ENCODE data around the gene ACP7.
A peak's percentile ranks its signal among the peaks of the same experiment; 100 is the strongest.
"Not testable (repeated sequence)": the region's sequence is repeated elsewhere in the genome, so short reads cannot be mapped to it uniquely, and the experiment has no call there.

ACP7 gene

GRCh38 chr19:39110263-39110967 is 26.2 kb downstream of the ACP7 start:
- DNase-seq: peak; percentile 78

- DNase-seq: no peak
Observed at GRCh38 chr19:39111593-39112199, 27.5 kb downstream of the ACP7 start.

- DNase-seq: no peak
Observed at GRCh38 chr19:39112338-39112890, 28.2 kb downstream of the ACP7 start.

GRCh38 chr19:39113199-39113598 is 29.0 kb downstream of the ACP7 start:
- DNase-seq: no peak

GRCh38 chr19:39115105-39115847 is 31.1 kb downstream of the ACP7 start:
- DNase-seq: no peak

DNA sequence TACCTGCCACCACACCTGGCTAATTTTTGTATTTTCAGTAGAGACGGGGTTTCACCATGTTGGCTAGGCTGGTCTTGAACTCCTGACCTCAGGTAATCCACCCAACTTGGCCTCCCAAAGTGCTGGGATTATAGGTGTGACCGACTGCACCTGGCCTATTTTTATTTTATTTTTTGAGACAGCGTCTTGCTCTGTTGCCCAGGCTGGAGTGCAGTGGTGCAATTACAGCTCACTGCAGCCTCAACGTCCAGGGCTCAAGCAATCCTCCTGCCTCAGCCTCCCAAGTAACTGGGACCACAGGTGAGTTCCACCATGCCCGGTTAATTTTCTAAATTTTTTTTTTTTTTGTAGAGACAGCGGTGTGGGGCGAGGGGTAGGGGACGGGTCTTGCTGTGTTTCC is 32.9 kb downstream of the ACP7 start:
- not testable (repeated sequence) for DNase-seq

GRCh38 chr19:39119830-39120229 is 35.7 kb downstream of the ACP7 start:
- DNase-seq: no peak

DNA sequence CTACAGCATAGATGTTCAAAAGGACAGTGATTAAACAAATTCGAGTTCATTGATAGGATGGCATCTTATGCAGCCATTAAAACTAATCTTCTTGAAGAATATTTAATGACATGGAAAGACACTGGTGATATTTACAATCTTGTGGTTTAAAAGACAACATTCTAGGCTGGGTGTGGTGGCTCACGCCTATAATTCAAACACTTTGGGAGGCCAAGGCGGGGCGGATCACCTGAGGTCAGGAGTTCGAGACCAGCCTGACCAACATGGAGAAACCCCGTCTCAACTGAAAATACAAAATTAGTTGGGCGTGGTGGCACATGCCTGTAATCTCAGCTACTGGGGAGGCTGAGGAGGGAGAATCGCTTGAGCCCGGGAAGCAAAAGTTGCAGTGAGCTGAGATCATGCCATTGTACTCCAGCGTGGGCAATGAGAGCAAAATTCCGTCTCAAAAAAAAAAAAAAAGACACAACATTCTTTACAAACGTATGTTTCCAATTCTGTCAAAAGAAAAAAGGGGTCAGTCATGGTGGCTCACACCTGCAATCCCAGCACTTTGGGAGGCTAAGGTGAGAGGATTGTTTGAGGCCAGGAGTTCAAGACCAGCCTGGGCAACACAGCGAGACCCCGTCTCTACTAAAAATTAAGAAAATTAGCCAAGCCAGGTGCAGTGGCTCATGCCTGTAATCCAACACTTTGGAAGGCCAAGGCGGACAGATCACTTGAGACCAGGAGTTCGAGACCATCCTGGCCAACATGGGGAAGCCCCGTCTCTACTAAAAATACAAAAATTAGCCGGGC is 39.0 kb downstream of the ACP7 start:
- DNase-seq: no peak

DNA sequence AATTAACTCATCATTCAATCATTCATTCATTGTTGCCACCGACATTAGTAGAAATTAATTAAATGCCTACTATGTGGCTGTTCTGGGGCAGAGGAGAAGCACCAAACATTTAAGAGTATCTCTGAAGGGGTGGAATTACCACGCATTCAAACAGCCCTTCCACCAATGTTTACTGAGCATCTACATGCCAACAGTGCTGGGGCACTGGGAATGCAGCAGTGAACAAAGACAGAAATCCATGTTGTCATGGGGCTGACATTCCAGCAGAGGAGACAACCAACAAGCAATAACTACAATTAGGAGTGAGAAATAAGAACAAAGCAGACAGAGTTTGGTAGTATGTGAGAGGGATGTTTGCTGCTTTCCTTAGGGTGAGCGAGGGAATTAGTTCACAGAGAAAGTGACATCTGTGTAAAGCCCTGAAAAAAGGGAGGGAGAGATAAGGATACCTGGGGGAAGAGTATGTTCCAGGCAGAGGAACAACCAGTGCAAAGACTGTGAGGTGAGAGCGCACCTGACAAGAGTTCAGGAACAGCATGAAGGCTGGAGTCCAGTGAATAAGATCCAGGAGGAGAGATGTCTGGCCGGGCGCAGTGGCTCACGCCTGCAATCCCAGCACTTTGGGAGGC is 40.1 kb downstream of the ACP7 start:
- no peak for DNase-seq

- no peak for DNase-seq
Observed at GRCh38 chr19:39125199-39125553, 41.0 kb downstream of the ACP7 start.

- peak; percentile 98 for DNase-seq
Observed at GRCh38 chr19:39125554-39126311, 41.6 kb downstream of the ACP7 start, which contains the start of gene PAK4. TSS of gene PAK4 (plus strand) at chr19:39125786. CDS start at chr19:39169554, 43,768 bp downstream.

DNA sequence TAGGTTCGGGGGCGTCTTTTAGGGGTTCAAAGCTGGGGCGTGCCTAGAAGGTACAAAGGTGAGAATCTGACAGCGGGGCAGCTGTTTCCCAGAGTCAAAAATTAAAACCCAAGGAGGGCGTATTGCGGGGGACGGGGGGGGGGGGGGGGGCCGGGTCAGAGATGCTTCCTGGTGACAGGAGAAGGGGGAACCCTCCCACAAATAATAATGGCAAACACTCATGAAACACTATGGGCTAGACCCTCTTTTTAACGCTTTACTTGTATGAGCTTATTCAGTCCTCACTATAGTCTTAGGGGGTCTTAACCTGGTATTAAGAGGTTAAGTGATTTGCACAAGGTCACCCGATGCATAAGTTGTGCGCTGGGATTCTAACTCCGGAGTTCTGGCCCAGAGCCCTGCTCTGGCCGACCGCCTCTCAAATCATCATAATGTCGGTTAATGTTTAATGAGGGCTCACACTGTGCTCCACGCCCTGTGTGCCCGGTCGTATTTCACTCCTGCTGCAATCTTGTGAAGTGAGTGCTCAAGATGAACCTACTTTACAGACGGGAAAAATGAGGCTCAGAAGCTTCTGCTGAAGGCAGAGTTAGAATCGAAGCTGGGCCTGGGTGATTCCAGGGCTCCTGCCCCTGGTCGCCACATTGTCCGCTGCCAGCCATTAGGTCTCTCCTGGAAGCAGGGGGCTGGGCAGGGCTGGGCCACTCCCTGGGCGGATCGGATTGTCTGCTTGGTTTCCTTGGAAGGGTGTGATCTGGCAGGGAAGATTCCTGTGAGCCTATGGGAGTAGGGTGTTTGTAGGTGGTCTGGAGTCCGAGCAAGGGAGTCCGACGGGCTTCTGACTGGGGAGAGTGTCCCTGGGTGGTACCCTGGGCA is 42.4 kb downstream of the ACP7 start:
- no peak for DNase-seq

DNA sequence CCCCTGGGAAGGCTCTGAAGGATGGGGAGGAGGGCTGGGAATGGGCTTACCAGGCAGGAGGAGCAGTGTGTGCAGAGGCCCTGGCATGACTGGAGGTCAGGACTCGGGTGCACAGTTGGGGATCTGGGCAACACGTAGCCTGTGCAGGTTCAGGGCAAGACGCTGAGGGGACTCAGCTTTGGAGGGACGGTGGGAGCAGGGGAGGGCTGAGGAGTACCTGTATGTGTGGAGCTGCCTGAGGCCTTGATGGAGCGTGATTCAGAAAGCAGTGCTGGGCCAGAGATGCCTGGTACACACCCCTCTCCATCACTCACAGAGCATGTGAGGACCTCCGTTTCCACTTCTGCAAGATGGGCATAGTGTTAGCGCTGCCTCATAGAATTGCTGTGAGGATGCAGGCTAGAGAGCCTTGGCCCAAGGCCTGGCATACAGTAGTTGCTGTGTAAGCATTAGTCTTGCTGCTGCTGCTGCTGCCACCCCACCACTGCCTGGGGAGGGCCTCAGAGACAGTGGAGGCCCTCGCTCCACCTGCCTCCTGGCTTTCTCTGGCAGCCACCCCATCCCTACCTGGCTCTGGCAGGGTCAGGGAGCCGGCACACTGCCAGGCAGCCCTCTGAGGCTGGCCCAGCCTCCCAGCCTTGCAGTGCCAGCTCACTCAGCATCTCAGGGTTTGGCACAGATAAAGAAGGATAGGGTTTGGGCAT is 43.8 kb downstream of the ACP7 start:
- DNase-seq: no peak

DNA sequence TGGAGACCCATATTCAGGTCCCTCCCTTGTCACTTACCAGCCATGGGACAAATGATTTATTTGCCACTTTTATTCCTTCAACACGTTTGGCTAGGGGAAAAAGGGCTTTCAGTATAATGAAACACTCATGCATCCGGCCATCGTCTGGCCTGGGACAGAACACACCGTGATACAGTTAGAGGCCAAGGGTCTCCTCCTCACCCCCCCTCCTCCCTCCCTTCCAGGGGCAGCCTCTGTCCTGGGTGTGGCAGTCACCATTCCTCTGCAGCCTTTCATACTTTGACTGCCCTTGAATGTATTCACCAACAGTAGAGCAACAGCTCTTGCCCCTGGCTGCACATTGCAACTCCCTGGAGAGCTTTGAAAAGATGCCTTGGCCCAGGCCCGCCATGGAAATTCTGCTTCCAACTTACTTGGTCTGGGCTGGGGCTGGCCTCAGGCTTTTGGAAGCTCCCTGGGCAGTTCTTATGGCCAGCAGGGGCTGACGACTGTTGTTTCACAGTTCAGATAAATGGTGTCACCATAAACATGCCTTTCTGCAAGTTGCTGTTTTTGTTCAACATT is 44.4 kb downstream of the ACP7 start:
- no peak for DNase-seq

DNA sequence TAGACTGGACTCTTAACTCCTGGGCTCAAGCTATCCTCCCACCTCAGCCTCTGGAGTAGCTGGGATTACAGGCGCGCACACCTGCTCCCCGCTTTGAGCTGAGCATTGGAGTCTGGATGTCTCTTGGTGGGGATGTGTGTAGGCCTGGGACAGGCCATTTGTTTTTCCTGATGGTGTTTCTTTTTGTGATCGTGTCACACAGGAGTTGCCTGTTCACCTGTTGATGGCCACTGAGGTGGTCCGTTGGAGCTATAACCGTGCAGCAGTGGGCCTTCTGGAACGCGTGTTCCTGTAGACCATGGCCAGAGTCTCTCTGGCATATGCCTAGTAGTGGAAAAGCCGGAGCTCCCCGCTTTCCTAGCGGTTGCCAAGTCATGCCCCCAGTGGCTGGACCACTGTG is 44.9 kb downstream of the ACP7 start:
- no peak for DNase-seq

GRCh38 chr19:39130337-39131254 is 46.4 kb downstream of the ACP7 start:
- no peak for DNase-seq

GRCh38 chr19:39131255-39131755 is 47.1 kb downstream of the ACP7 start:
- no peak for DNase-seq

GRCh38 chr19:39132344-39132969 is 48.3 kb downstream of the ACP7 start:
- no peak for DNase-seq

Data from CD4-positive, alpha-beta T cell treated with Interleukin-6 for 4 hours (primary cell).